Transverse colon (tissue), 3 donors: ENCODE measurements around the gene SHMT2.

Experiments
- POLR2A ChIP-seq: fragments of 450-650 bp; IDR thresholded peaks from one replicate; pipeline ENCODE4 v1.6.1; 2016; ENCODE audit warnings: antibody characterized with exemption, mild to moderate bottlenecking, moderate library complexity
- TF ChIP-seq, protein P1 (sequence below), 5 experiments: fragments of 200-600 bp in 3 of 5; fragments of 450-650 bp in 2 of 5; sonication (generic) in 3 of 5; IDR thresholded peaks; 1 replicate in 2 of 5; 2 replicates in 3 of 5; pipeline ENCODE4 v1.5.1; 2016 to 2017; ENCODE audit warnings: antibody characterized with exemption in 5 of 5, inconsistent platforms in 3 of 5, mild to moderate bottlenecking in 2 of 5, moderate library complexity in 1 of 5

DNA sequence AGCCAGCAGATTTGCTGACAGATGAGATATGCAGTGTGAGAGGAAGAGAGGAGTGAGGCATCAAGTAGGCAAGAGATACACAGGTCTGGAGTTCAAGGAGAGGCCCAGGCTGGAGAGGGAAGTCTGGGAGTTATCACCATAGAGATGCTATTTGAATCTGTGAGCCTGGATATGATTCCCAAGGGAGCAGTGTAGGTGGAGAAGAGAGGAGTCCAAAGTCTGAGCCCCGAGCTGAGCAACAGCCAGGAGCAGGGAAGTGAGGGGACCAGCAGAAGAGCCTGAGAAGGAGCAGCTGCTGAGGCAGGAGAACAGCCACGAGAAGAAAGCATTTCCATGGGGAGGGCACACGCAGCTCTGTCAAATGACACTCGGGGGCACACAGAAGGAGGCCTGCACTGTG lies 33.1 kb upstream of the SHMT2 start:
- TF ChIP-seq, protein P1, sequence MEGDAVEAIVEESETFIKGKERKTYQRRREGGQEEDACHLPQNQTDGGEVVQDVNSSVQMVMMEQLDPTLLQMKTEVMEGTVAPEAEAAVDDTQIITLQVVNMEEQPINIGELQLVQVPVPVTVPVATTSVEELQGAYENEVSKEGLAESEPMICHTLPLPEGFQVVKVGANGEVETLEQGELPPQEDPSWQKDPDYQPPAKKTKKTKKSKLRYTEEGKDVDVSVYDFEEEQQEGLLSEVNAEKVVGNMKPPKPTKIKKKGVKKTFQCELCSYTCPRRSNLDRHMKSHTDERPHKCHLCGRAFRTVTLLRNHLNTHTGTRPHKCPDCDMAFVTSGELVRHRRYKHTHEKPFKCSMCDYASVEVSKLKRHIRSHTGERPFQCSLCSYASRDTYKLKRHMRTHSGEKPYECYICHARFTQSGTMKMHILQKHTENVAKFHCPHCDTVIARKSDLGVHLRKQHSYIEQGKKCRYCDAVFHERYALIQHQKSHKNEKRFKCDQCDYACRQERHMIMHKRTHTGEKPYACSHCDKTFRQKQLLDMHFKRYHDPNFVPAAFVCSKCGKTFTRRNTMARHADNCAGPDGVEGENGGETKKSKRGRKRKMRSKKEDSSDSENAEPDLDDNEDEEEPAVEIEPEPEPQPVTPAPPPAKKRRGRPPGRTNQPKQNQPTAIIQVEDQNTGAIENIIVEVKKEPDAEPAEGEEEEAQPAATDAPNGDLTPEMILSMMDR (IDR thresholded peaks at IDR 0.05) = no peak
- no peak for TF ChIP-seq POLR2A
